DLD1 (cell line): Measurements from ENCODE around the gene MGMT.

Experiments
- in situ Hi-C: cut with HindIII; loops from 2 replicates; pipeline ENCODE4 v1.10.0; 2017; ENCODE audit warnings: low sequenced_read_pairs

Gene MGMT

GRCh38 chr10:129517680-129518057 is 50.6 kb downstream of the MGMT start:
- in situ Hi-C loops, result no loop called here

DNA sequence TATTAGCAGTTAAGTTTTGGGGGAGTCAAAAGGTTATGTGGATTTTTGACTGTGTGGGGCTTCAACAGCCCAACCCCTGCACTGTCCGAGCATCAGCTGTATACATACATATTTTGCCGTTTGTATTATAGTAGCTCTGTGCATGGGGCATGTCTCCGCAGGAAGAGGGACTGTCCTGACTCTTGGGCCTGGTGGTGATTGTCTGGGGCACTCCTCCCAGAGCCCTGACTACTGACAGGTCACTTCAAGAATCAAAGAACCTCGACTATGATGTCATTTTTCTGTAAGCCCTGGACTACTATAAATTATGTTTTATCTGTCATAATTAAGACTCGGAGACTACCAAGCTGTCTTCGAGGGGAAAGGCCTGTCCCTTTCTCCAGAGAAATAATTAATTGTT is 51.8 kb downstream of the MGMT start:
- in situ Hi-C loops, result no loop called here

GRCh38 chr10:129520440-129521080 is 53.5 kb downstream of the MGMT start:
- in situ Hi-C loops, result no loop called here

GRCh38 chr10:129521161-129522025 is 54.4 kb downstream of the MGMT start:
- in situ Hi-C loops, result no loop called here

DNA sequence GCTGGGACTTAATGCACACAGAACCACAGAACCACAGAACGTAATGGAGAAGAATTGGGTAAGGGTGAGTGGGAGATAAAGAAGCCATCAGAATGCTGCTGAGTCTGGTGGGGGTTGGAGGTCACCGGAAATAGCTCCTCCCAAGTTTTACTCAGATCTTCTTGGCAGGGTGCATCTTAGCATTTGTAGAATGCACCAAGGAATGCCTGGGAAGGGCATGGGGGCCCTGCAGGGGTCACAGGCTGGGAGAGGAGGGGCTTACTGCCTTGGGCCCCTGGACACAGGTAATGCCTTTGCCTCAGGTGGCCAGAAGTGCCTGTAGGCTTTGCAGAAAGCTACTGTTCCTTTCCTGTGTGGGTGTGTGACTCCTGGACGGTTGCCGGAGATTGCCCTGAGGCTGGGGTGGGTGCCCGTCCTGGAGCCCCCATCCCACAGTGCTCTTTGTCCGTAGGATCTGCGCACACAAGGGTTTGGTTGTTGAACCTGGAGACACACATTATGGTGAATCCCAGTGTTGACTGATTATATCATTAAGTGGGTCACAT is 55.1 kb downstream of the MGMT start:
- in situ Hi-C loops, result no loop called here

DNA sequence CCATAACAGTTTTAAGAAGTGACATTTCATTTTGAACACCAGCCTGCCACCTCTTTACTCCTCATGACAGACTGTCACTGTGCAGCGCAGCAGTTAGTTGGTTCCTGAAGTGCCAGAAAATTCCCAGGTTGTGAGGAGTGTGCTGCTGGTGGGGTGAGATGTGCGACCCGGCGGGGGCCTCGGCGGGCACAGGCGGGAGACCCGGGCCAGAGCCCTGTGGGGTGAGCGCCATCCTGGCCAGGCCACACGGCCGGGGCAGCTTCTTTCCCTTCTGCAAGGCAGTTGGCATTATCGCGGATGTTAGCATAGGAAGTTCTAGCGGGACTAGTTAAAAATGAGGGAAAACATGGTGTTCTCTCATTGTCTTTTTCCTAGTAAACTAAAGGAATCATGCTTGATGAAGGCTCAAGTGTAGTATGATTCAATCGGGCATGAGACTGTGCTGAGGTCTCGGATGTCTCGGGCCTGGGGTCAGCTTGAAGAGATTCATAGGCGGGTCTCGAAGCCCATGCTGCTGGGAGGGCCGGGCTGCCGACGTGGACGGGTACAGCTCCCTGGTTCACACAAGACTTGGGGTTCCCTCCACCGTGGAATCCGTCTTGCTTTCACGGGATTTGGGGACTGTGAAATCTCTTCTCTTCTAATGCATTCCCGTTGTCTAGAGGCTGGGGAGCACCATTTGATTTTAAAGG is 56.1 kb downstream of the MGMT start:
- in situ Hi-C loops, result no loop called here

DNA sequence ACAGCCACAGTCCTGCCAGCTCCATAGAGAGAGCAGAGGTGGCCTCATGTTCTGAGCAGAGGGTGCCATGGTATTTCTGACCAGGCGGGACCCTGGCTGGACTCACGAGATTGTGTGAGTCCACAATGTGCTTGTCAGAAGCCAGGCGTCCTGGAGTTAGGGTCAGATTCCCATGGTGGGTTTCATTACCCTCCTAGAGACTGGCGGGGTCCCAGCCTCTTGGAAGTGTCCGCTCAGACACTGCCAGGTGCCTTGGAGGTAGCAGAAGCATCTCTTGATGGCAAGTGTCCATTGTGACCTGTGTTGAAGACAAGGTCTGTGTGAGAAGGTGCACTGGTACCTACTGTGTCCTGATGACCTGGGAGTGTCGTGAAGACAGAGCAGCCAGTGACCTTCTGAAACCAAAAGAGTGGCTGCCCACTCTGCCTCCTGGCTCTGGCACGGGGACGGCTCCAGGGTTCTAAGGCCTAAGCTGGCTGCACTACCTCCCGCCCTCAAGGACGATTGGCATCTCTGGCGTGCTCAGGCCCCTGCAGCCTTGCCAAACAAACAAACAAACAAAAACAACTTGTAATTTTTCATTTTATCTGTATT is 56.8 kb downstream of the MGMT start:
- in situ Hi-C loops, result no loop called here

DNA sequence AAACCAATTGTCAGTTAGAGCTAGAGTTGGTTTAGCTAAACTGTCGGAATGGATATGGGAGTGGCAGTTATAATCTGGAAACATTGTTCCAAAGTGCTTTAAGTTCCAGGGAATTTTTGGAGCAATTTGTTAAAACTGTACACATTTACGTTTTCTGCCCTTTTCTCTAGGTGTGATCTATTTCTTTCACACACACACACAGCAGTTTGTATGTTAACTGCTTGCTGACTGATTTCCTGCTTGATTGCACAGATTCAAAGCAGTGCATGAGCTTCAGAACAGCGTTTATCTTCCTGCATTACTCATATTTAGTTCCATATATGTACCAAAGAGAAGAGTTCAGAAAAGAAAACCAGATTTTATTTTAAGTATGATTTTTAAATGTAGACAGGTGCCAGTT is 57.9 kb downstream of the MGMT start:
- in situ Hi-C loops, result no loop called here

DNA sequence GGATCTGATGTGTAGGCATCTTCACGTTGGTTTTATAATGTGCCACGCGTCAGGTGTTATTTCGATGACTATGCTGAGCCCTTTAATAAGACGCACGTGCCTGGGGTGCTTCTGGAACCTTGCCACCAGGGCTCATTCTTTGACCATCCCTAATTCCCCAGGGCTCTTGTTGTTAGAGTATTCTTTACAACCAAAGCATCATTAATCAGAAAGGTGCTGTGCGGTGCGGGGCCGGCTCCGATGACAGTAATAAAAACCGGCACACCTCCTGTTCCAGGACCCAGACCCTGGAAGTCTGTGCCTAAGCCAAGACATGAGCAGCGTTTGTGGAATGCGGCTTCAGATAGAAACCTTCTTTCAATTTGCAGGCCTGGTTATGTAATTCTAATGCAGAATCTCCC is 58.4 kb downstream of the MGMT start:
- in situ Hi-C loops, result no loop called here

- in situ Hi-C loops, result no loop called here
Measured at GRCh38 chr10:129526943-129527342, 59.9 kb downstream of the MGMT start.

- in situ Hi-C loops, result no loop called here
Measured at GRCh38 chr10:129528376-129528978, 61.4 kb downstream of the MGMT start.

DNA sequence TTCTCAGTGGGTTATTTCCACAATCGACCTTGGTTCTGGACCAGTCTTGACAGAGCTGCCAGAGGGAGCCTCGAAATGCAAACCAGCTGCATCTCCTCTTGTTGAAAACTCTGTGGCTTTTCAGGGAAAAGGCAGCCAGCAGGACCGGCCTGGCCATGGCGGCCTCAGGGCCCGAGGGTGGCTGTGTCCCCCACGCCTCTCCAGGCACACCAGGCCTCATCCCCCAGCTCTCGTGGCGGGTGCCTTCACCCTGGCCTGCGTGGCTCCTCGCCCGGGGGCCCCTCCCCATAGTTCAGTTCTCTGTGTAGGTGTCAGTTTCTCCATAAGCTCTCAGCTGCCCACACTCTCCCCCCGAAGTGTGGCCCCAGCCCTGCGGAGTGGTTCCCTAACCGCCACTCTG is 63.5 kb downstream of the MGMT start:
- in situ Hi-C loops, result no loop called here

DNA sequence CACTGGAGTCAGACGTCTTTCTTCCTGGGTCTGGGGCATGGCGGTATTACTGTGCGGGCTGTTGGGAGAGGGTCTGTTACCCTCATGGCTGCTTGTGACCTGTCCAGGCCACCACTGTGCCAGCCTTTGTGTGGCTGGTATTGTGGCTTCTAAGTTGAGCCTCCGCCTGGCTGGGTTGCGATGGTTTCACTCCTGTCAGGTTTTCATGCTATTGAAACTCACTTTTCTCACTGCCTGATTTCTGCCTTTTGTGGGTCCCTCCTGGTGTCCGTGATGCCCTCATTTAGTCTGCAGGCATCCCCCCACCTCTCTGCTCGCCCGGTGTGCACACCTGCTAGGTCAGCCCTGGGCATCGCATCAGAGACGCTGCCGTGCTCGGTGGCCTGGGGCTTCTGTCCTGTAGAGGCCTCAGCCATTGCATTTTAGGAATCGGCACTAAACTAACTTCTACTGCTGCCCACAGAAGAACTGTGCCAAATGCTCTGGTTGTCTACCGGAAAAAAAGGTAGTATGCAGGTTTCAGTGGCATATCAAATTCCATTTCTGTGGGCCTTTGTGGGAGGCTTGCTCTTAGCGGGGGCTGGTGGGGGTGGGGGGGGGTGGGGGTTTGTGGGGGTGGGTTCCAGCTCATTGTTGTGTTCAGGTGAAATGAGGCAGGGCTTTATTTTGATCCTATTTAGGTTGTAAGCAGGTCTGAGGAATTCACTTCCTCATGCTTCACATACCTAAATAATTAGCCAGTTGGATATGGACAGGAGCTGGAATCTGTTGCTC is 64.3 kb downstream of the MGMT start:
- in situ Hi-C loops, result no loop called here

DNA sequence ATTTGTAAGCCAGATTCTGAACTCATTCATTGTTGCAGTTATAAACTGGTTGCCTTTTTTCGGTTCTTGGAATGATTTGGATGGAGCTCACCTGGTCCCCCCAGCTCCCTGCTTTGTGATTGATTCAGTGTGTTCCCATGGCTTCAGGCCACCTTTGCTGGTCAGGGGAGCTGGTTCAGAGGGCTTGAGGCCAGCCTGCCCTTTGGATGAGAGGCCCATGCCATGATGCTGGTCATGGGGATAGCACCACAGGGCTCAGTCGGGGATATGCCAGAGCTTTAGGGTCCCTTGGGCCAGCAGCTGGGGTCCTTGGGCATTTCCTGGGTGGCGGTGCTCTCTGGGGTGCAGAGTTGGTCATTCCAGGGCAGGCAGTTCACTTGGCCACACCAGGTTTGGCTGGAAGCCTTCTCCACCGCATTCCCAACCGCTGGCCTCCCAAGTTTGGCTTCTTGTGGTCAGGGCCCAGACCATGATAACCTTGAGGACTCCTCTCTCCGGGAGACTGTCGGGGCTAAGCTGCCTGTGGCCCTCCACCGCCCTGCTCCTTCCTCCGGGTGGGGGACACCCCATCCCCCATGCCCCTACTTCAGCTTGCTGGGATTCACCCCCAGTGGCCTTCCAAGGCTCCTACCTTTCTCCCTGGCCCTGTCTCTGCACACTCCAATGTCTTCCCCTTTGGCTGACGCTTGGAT is 65.1 kb downstream of the MGMT start:
- in situ Hi-C loops, result no loop called here

GRCh38 chr10:129532838-129533237 is 65.8 kb downstream of the MGMT start:
- in situ Hi-C loops, result no loop called here

DNA sequence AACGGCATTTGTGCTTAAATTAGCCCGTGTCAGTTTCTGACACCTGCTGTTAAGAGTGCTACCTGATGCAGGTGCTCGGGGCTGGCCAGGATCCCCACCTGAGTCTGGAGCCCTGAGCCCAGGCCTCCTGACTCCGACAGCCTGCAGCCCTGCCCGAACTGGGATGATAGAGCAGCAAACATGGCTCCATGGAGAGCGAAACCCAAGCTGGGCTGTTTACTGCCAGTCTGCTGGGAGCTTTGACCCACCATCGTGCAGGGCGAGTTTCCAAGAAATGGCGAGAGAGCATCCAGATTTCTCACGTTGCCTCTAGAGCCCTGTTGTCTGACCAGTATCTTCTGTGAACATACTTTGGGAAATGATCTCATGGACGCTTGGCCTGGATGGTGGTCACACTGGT is 66.2 kb downstream of the MGMT start:
- in situ Hi-C loops, result no loop called here

GRCh38 chr10:129534826-129535225 is 67.8 kb downstream of the MGMT start:
- in situ Hi-C loops, result no loop called here

- in situ Hi-C loops, result no loop called here
Measured at GRCh38 chr10:129536336-129536735, 69.3 kb downstream of the MGMT start.

DNA sequence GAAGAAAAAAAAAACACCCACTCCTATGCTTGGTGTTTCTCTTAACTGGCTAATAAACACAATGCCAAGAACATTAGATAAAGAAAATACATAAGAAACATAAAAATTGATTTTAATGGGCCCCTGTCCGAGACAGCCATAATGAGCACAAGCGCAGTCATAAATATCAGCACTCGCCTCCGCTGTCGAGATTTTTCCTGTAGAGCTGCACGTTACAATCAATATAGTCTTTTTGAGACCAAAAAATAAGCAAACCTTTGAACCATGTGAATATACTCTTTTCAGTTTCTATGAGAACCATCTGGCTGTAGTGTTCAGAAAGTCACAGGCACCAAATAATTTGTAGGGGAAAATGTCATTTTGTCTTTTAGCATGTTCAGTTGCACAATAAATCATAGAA is 70.1 kb downstream of the MGMT start:
- in situ Hi-C loops, result no loop called here

GRCh38 chr10:129538236-129538635 is 71.2 kb downstream of the MGMT start:
- in situ Hi-C loops, result no loop called here
